Endothelial cell of umbilical vein (primary cell): Measurements from ENCODE around the gene SATB1. TPM values are rescaled to one million over a fixed set of nuclear protein-coding genes. Genes with fewer than 3 reads are reported as not detected.

Experiments
- BruUV-seq: library from RNA; stranded (reverse); fragments of 400-500 nt; replicated peaks from 2 replicates; lab custom pipeline; 2021; lab: Mats Ljungman, UMichigan
- CTCF ChIA-PET: fragments of 300-600, 350-600 bp; sonication (Branson Sonifier 250); formaldehyde crosslinking; loops from one replicate; lab custom pipeline; 2021; ENCODE audit warnings: antibody characterized with exemption, inconsistent platforms; lab: Charles Lee
- POLR2A ChIA-PET: fragments of 300-600, 350-600 bp; sonication (Branson Sonifier 250); formaldehyde crosslinking; loops from one replicate; lab custom pipeline; 2021; ENCODE audit warnings: antibody characterized with exemption, inconsistent platforms; lab: Charles Lee
- DNase-seq: peaks from one replicate; pipeline ENCODE4 v3.0.0-alpha.2; 2011; ENCODE audit warnings: low read depth, low spot score
- FAIRE-seq: peaks from 2 replicates; lab custom pipeline; 2011; peaks lifted over from hg19 to GRCh38; lab: Jason Lieb, UNC
- H2AFZ ChIP-seq: 2 replicates; pipeline ENCODE4 v1.6.0; 2012; ENCODE audit warnings: low read depth, low read length, control low read depth, inconsistent platforms
- H3K27ac ChIP-seq: 2 replicates; pipeline ENCODE4 v1.5.1; 2011; ENCODE audit warnings: low read depth, mild to moderate bottlenecking, control low read depth, low read length, moderate library complexity; ENCODE audit not compliant: insufficient read depth
- H3K27me3 ChIP-seq, 2 experiments: 2 replicates each; pipeline versions ENCODE4 v1.6.0 to v1.6.1; 2011; ENCODE audit warnings: low read length in 2 of 2, mixed read lengths in 1 of 2; ENCODE audit not compliant: control insufficient read depth in 2 of 2, insufficient read depth in 2 of 2
- H3K36me3 ChIP-seq, 2 experiments: 2 replicates in 1 of 2; 3 replicates in 1 of 2; pipeline ENCODE4 v1.5.1; 2011; ENCODE audit warnings: low read length in 2 of 2, mild to moderate bottlenecking in 1 of 2, moderate library complexity in 1 of 2; ENCODE audit not compliant: control insufficient read depth in 2 of 2, insufficient read depth in 2 of 2; ENCODE audit errors: extremely low read depth in 1 of 2
- H3K4me1 ChIP-seq: 3 replicates; pipeline ENCODE4 v1.5.1; 2011; ENCODE audit warnings: mild to moderate bottlenecking, low read length; ENCODE audit not compliant: control insufficient read depth, insufficient read depth; ENCODE audit errors: extremely low read depth
- H3K4me2 ChIP-seq: 2 replicates; pipeline ENCODE4 v1.6.1; 2011; ENCODE audit warnings: low read length, control low read depth, mixed read lengths; ENCODE audit not compliant: insufficient read depth
- H3K4me3 ChIP-seq, 3 experiments: fragments of 200-600 bp in 1 of 3; sonication (generic), shearing (Covaris generic) in 1 of 3; replicated peaks in 1 of 3; 2 replicates each; pipeline ENCODE4 v1.5.1; 2011 to 2016; ENCODE audit warnings: control low read depth in 3 of 3, low read length in 3 of 3, mild to moderate bottlenecking in 2 of 3, inconsistent platforms in 1 of 3, low read depth in 1 of 3, moderate library complexity in 1 of 3; ENCODE audit not compliant: insufficient read depth in 1 of 3
- H3K79me2 ChIP-seq: 2 replicates; pipeline ENCODE4 v1.6.0; 2012; ENCODE audit warnings: low read length, inconsistent platforms; ENCODE audit not compliant: control insufficient read depth, insufficient read depth
- H3K9ac ChIP-seq: replicated peaks from 2 replicates; pipeline ENCODE3; 2011; ENCODE audit warnings: low read length, control low read depth; ENCODE audit not compliant: insufficient read depth; ENCODE audit errors: extremely low read depth
- H3K9me1 ChIP-seq: replicated peaks from 3 replicates; pipeline ENCODE4 v1.6.0; 2011; ENCODE audit warnings: mild to moderate bottlenecking, low read length; ENCODE audit not compliant: control insufficient read depth, insufficient read depth; ENCODE audit errors: extremely low read depth
- H3K9me3 ChIP-seq: replicated peaks from 2 replicates; pipeline ENCODE4 v1.5.1; 2012; ENCODE audit warnings: low read length, inconsistent platforms; ENCODE audit not compliant: control insufficient read depth, insufficient read depth
- H4K20me1 ChIP-seq: replicated peaks from 2 replicates; pipeline ENCODE3; 2011; ENCODE audit warnings: mild to moderate bottlenecking, low read length; ENCODE audit not compliant: control insufficient read depth, insufficient read depth; ENCODE audit errors: extremely low read depth
- CTCF ChIP-seq, 2 donors: IDR thresholded peaks; 1 replicate in 1 of 2; 2 replicates in 1 of 2; pipeline ENCODE4 v1.5.1; 2011; ENCODE audit warnings: low read length in 2 of 2, mild to moderate bottlenecking in 2 of 2, moderate library complexity in 2 of 2, control low read depth in 1 of 2, inconsistent platforms in 1 of 2, low read depth in 1 of 2; ENCODE audit not compliant: insufficient read depth in 1 of 2; ENCODE audit errors: extremely low read depth in 1 of 2
- EZH2 ChIP-seq: IDR thresholded peaks from 2 replicates; pipeline ENCODE4 v1.6.1; 2012; ENCODE audit warnings: borderline replicate concordance, low read depth, mild to moderate bottlenecking, moderate library complexity, low read length, inconsistent platforms; ENCODE audit not compliant: severe bottlenecking
- FOS ChIP-seq: IDR thresholded peaks from 2 replicates; pipeline ENCODE4 v1.6.1; 2011; ENCODE audit warnings: mild to moderate bottlenecking, low read length, moderate library complexity, borderline replicate concordance; ENCODE audit not compliant: insufficient read depth
- GATA2 ChIP-seq: IDR thresholded peaks from 2 replicates; pipeline ENCODE4 v1.7.0; 2011; ENCODE audit warnings: low read depth, mild to moderate bottlenecking, moderate library complexity, mixed read lengths, low read length; ENCODE audit not compliant: insufficient read length, insufficient read depth
- JUN ChIP-seq: IDR thresholded peaks from 2 replicates; pipeline ENCODE4 v1.6.1; 2011; ENCODE audit warnings: borderline replicate concordance, low read depth; ENCODE audit not compliant: insufficient read length, insufficient read depth
- MYC ChIP-seq: IDR thresholded peaks from one replicate; pipeline ENCODE4 v1.6.1; 2011; ENCODE audit warnings: mild to moderate bottlenecking, low read depth, low read length
- POLR2A ChIP-seq: IDR thresholded peaks from 2 replicates; pipeline ENCODE4 v1.6.1; 2012; ENCODE audit warnings: low read depth, mild to moderate bottlenecking, control low read depth, low read length
- POLR2AphosphoS5 ChIP-seq: IDR thresholded peaks from 2 replicates; pipeline ENCODE4 v1.6.1; 2012; ENCODE audit warnings: low read depth, mild to moderate bottlenecking, control low read depth, low read length, moderate library complexity; ENCODE audit not compliant: insufficient read depth
- dilution Hi-C: fragments of 300-500 bp; cut with MboI; formaldehyde crosslinking; loops from one replicate; pipeline ENCODE4 v1.15.0; 2019; ENCODE audit warnings: low sequenced_read_pairs; ENCODE audit not compliant: extremely low pct_ligation_motif_present
- intact Hi-C: fragments of 100-400 bp; cut with micrococcal nuclease; formaldehyde crosslinking; loops from one replicate; pipeline ENCODE4 v1.10.0; 2022
- polyA plus RNA-seq, 4 experiments: library from polyadenylated mRNA; depleted of rRNA in 3 of 4; stranded (reverse) in 3 of 4; unstranded in 1 of 4; fragments of >200 nt; gene quantifications; 2 replicates each; pipeline versions ENCODE4 v1.2.1 to v1.2.3, GENCODE V29; 2011 to 2012; ENCODE audit warnings: missing spikeins in 1 of 4
- total RNA-seq: library from RNA; stranded (reverse); gene quantifications from 2 replicates; pipeline ENCODE4 v1.2.3, GENCODE V29; 2021
- TF ChIP-seq, protein P1 (sequence below): IDR thresholded peaks from 2 replicates; pipeline ENCODE4 v1.6.1; 2011; ENCODE audit not compliant: insufficient read depth, insufficient read length

The SATB1 gene
- total and polyA plus RNA-seq, 2 donors (not counting 3 experiments of a cell fraction or from before 2014, with no cell fraction given): 3.9 to 6.2 TPM

- Histone ChIP-seq H3K9me3 (no peaks in the 10 kb centered on the region), H3K27me3 (no peaks in the 10 kb centered on the region), H3K27ac (no peak overlapping the region), H2AFZ (no peak overlapping the region), H3K79me2 (no peaks in the 10 kb centered on the region), H3K4me2 (no peak overlapping the region), H3K36me3 (no peaks in the 10 kb centered on the region), H3K4me3 (no peak overlapping the region), H3K4me1 (no peaks in the 10 kb centered on the region), H3K9ac (no peak overlapping the region), H4K20me1 (no peaks in the 10 kb centered on the region), H3K9me1 (no peaks in the 10 kb centered on the region)
- dilution Hi-C loops (no loop called here), intact Hi-C loops (no loop called here)
- no peak for FAIRE-seq
- TF ChIP-seq GATA2: no peak
- no peak for TF ChIP-seq POLR2A
- no peak for TF ChIP-seq MYC
- TF ChIP-seq JUN: no peak
- no peak for TF ChIP-seq EZH2
- TF ChIP-seq, protein P1, sequence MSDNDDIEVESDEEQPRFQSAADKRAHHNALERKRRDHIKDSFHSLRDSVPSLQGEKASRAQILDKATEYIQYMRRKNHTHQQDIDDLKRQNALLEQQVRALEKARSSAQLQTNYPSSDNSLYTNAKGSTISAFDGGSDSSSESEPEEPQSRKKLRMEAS: no peak
- no peak for TF ChIP-seq POLR2AphosphoS5
- TF ChIP-seq FOS: no peak
- TF ChIP-seq CTCF (IDR thresholded peaks at IDR 0.05; ENCODE audit: extremely low read depth in 1 of 2, insufficient read depth in 1 of 2, low read depth in 1 of 2, low read length in 2 of 2): no peak
- ChIA-PET CTCF (no interaction called here), POLR2A (no interaction called here)
- DNase-seq: no peak
- no TSS peak for BruUV-seq
Measured at GRCh38 chr3:18469775-18470174, 44.6 kb upstream of the SATB1 start.
